Naive thymus-derived CD4-positive, alpha-beta T cell (primary cell): Measurements from ENCODE around the gene TRAF2. TPM values are rescaled to one million over a fixed set of nuclear protein-coding genes. Genes with fewer than 3 reads are reported as not detected.

Experiments
- ATAC-seq: fragments of 150-1000 bp; cut with Tn5 transposase; 2 replicates; pipeline ENCODE4 v1.10.0; 2021; ENCODE audit warnings: mild to moderate bottlenecking, moderate library complexity
- CTCF ChIA-PET: fragments of 350-600 bp; sonication (Branson Sonifier 250); formaldehyde crosslinking; loops from one replicate; lab custom pipeline; 2021; ENCODE audit warnings: antibody characterized with exemption; lab: Charles Lee
- POLR2A ChIA-PET: fragments of 350-600 bp; sonication (Branson Sonifier 250); formaldehyde crosslinking; loops from one replicate; lab custom pipeline; 2021; ENCODE audit warnings: antibody characterized with exemption, inconsistent platforms; lab: Charles Lee
- DNase-seq, 9 donors: peaks; one replicate each; pipeline versions ENCODE4 v3.0.0 to v3.0.0-alpha.2; 2020 to 2022; ENCODE audit warnings: mixed read lengths in 1 of 9
- H3K27ac ChIP-seq: one replicate; pipeline ENCODE4 v1.7.0; 2013; ENCODE audit warnings: mild to moderate bottlenecking, low read depth, low read length, moderate library complexity
- H3K27me3 ChIP-seq, 2 donors: one replicate each; pipeline ENCODE4 v1.7.0; 2013; ENCODE audit warnings: low read length in 2 of 2, mild to moderate bottlenecking in 2 of 2, moderate library complexity in 2 of 2; ENCODE audit not compliant: control insufficient read depth in 2 of 2, insufficient read depth in 2 of 2
- H3K36me3 ChIP-seq, 3 experiments: 1 replicate in 2 of 3; 2 replicates in 1 of 3; pipeline ENCODE4 v1.7.0; 2013; ENCODE audit warnings: low read length in 3 of 3, mild to moderate bottlenecking in 3 of 3, moderate library complexity in 1 of 3; ENCODE audit not compliant: insufficient read depth in 3 of 3, control insufficient read depth in 2 of 3
- H3K4me1 ChIP-seq, 2 donors: one replicate each; pipeline ENCODE4 v1.7.0; 2013; ENCODE audit warnings: low read length in 2 of 2, mild to moderate bottlenecking in 2 of 2, moderate library complexity in 1 of 2; ENCODE audit not compliant: control insufficient read depth in 2 of 2, insufficient read depth in 2 of 2
- H3K4me3 ChIP-seq: 2 replicates; pipeline ENCODE4 v1.7.0; 2013; ENCODE audit warnings: mild to moderate bottlenecking, low read length
- H3K9me3 ChIP-seq, 3 experiments: 1 replicate in 2 of 3; 2 replicates in 1 of 3; pipeline ENCODE4 v1.7.0; 2013; ENCODE audit warnings: low read length in 3 of 3; ENCODE audit not compliant: control insufficient read depth in 2 of 3
- H3K27ac Mint-ChIP-seq, 9 donors: one replicate each; pipeline ENCODE4 v1.8.0; 2020 to 2022; ENCODE audit warnings: mixed read lengths in 9 of 9, mild to moderate bottlenecking in 8 of 9, moderate library complexity in 5 of 9, inconsistent platforms in 2 of 9
- H3K27me3 Mint-ChIP-seq, 5 donors: one replicate each; pipeline ENCODE4 v1.8.0; 2021 to 2022; ENCODE audit warnings: mixed read lengths in 5 of 5, mild to moderate bottlenecking in 1 of 5
- H3K36me3 Mint-ChIP-seq, 5 donors: one replicate each; pipeline ENCODE4 v1.8.0; 2020 to 2022; ENCODE audit warnings: mixed read lengths in 5 of 5, mild to moderate bottlenecking in 3 of 5, inconsistent platforms in 1 of 5
- H3K4me1 Mint-ChIP-seq, 7 donors: one replicate each; pipeline ENCODE4 v1.8.0; 2020 to 2022; ENCODE audit warnings: mixed read lengths in 7 of 7, mild to moderate bottlenecking in 3 of 7, inconsistent platforms in 1 of 7
- H3K4me3 Mint-ChIP-seq, 10 donors: one replicate each; pipeline ENCODE4 v1.8.0; 2020 to 2022; ENCODE audit warnings: mild to moderate bottlenecking in 10 of 10, mixed read lengths in 10 of 10, moderate library complexity in 6 of 10, inconsistent platforms in 2 of 10
- H3K9me3 Mint-ChIP-seq, 11 donors: one replicate each; pipeline ENCODE4 v1.8.0; 2020 to 2022; ENCODE audit warnings: mixed read lengths in 11 of 11, mild to moderate bottlenecking in 4 of 11, inconsistent platforms in 1 of 11, moderate library complexity in 1 of 11
- intact Hi-C, 2 donors: fragments of 100-400 bp; cut with micrococcal nuclease; formaldehyde crosslinking; loops; one replicate each; pipeline ENCODE4 v1.15.1; 2023
- polyA plus RNA-seq, 2 donors: library from polyadenylated mRNA; unstranded; fragments of 300-500 nt; fragmentation: Illumina TruSeq; gene quantifications; one replicate each; pipeline ENCODE4 v1.2.3, GENCODE V29; 2021
- total RNA-seq, 6 experiments: library from RNA in 5 of 6; stranded (reverse) in 5 of 6; gene quantifications; 1 replicate in 5 of 6; 2 replicates in 1 of 6; pipeline ENCODE4 v1.2.3 and lab custom pipeline; 2021 to 2026

TRAF2 gene
- total and polyA plus RNA-seq, 7 experiments from 2014 or later = 11.9 to 72.8 (median 29.1) TPM

- Histone ChIP-seq H3K4me3 (no peak overlapping the region), H3K9me3 (no peaks in the 10 kb centered on the region), H3K27me3 (no peaks in the 10 kb centered on the region), H3K4me1 (no peaks in the 10 kb centered on the region), H3K36me3 (peaks cover 0 to 67% (median 12%) of the 10 kb centered on the region in 3 experiments), H3K27ac (no peak overlapping the region)
- Mint-ChIP-seq H3K9me3 (peaks cover 0 to 2% (median 0%) of the 10 kb centered on the region in 11 donors), H3K27ac (no peak overlapping the region), H3K27me3 (no peaks in the 10 kb centered on the region), H3K4me3 (no peak overlapping the region), H3K36me3 (peaks cover 9 to 32% (median 12%) of the 10 kb centered on the region in 5 donors), H3K4me1 (peaks cover 0 to 9% (median 4%) of the 10 kb centered on the region in 7 donors)
- intact Hi-C loops = no loop called here
- POLR2A ChIA-PET = interaction anchor here (2.2 kb wide), 1 partner anchor 12 kb away, joined by 15 read pairs; no protein-coding TSS in a partner anchor
- no peak for DNase-seq
- ATAC-seq = no peak
- CTCF ChIA-PET = interaction anchor here (0.6 kb wide), 1 partner anchor 25 kb away, joined by 3 read pairs; no protein-coding TSS in a partner anchor
Observed at GRCh38 chr9:136913701-136914438, 27.6 kb downstream of the TRAF2 start.

- Histone ChIP-seq H3K27ac (no peak overlapping the region), H3K9me3 (no peaks in the 10 kb centered on the region), H3K4me3 (no peak overlapping the region), H3K27me3 (no peaks in the 10 kb centered on the region), H3K36me3 (peaks cover 4 to 63% (median 22%) of the 10 kb centered on the region in 3 experiments), H3K4me1 (no peaks in the 10 kb centered on the region)
- Mint-ChIP-seq H3K4me1 (peaks cover 0 to 10% (median 4%) of the 10 kb centered on the region in 7 donors), H3K36me3 (peaks cover 9 to 35% (median 11%) of the 10 kb centered on the region in 5 donors), H3K27ac (no peak overlapping the region), H3K9me3 (peaks cover 0 to under 1% (median 0%) of the 10 kb centered on the region in 11 donors), H3K27me3 (no peaks in the 10 kb centered on the region), H3K4me3 (no peak overlapping the region)
- no peak for DNase-seq
- CTCF ChIA-PET = no interaction called here
- intact Hi-C loops = no loop called here
- no peak for ATAC-seq
- POLR2A ChIA-PET = no interaction called here
Observed at GRCh38 chr9:136915632-136916329, 29.5 kb downstream of the TRAF2 start.

DNA sequence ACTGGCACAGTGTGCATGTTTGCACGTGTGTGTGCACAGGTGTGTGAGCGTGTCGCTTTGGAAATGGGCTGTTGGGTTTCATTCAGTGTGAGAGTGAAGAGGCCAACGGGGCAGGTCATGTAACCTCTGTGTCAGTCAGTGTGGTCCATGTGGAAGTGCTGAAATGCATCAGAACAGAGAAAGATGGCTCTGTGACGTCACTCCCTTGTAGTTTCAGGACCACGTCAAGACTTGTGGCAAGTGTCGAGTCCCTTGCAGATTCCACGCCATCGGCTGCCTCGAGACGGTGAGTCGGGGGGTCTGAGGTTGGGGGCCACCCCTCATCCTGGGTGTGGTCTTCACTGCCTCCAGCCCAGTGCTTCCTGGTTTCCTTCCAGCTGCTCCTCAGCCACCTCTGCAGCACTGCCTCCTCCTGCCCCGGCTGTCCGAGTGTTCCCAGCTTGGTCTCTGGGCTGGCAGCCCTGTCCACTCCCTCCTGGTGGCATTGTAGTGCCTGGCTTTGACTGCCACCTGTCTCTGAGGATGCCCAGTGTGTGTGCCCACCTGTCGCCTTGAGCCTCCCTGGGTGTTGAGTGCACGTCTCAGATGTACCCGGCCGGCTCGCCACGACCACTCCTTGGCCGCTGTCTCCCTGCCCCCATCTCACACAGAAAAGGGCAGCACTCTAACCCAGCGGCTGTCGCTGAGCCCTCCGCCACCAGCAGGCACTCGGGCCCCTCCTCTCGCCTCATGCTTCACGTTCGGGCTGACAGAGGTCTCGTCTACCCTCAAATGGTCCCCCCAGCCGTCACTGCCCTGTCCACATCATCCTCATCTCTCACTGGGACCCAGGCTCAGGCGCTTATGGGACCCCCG, 30.2 kb downstream of the TRAF2 start:
- Histone ChIP-seq H3K4me1 (no peaks in the 10 kb centered on the region), H3K9me3 (no peaks in the 10 kb centered on the region), H3K36me3 (peaks cover 5 to 66% (median 23%) of the 10 kb centered on the region in 3 experiments), H3K27me3 (no peaks in the 10 kb centered on the region), H3K27ac (no peak overlapping the region), H3K4me3 (no peak overlapping the region)
- DNase-seq (no peak), ATAC-seq (no peak)
- Mint-ChIP-seq H3K36me3 (peaks cover 9 to 35% (median 11%) of the 10 kb centered on the region in 5 donors), H3K9me3 (no peaks in the 10 kb centered on the region), H3K4me1 (peaks cover 0 to 10% (median 4%) of the 10 kb centered on the region in 7 donors), H3K27me3 (no peaks in the 10 kb centered on the region), H3K27ac (peak overlapping the region in 1 of 9 donors; percentile 63), H3K4me3 (no peak overlapping the region)
- POLR2A ChIA-PET = no interaction called here
- intact Hi-C loops = no loop called here
- CTCF ChIA-PET = no interaction called here

- ATAC-seq (no peak), DNase-seq (peak in 1 of 9 donors; percentile 0)
- no peak overlapping the region for H3K4me3 Mint-ChIP-seq
- H3K9me3 Mint-ChIP-seq = no peaks in the 10 kb centered on the region
- H3K27me3 Mint-ChIP-seq = no peaks in the 10 kb centered on the region
- Histone ChIP-seq H3K9me3 (no peaks in the 10 kb centered on the region), H3K36me3 (peaks cover 5 to 79% (median 23%) of the 10 kb centered on the region in 3 experiments), H3K27ac (no peak overlapping the region), H3K27me3 (no peaks in the 10 kb centered on the region), H3K4me1 (no peaks in the 10 kb centered on the region), H3K4me3 (no peak overlapping the region)
- CTCF ChIA-PET = interaction anchor here (0.6 kb wide), 1 partner anchor 206 kb away, joined by 4 read pairs; no protein-coding TSS in a partner anchor
- peaks cover 0 to 10% (median 6%) of the 10 kb centered on the region in 7 donors for H3K4me1 Mint-ChIP-seq
- intact Hi-C loops = no loop called here
- H3K27ac Mint-ChIP-seq = peak overlapping the region in 3 of 9 donors; percentile 36 to 68 (median 63)
- peaks cover 9 to 38% (median 11%) of the 10 kb centered on the region in 5 donors for H3K36me3 Mint-ChIP-seq
- POLR2A ChIA-PET = no interaction called here
Observed at GRCh38 chr9:136917902-136918301, 31.6 kb downstream of the TRAF2 start.

DNA sequence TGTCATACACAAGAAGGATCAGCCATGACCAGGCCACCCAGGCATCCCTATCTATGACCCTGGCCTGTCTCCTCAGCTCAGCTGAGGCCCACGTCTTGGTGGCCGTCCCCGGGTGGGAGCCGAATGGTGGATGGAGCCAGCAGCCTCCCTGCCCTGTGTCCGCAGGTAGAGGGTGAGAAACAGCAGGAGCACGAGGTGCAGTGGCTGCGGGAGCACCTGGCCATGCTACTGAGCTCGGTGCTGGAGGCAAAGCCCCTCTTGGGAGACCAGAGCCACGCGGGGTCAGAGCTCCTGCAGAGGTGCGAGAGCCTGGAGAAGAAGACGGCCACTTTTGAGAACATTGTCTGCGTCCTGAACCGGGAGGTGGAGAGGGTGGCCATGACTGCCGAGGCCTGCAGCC, 33.8 kb downstream of the TRAF2 start:
- Mint-ChIP-seq H3K4me3 (no peak overlapping the region), H3K9me3 (no peaks in the 10 kb centered on the region)

GRCh38 chr9:136920734-136921231, 34.5 kb downstream of the TRAF2 start:
- Mint-ChIP-seq H3K9me3 (no peaks in the 10 kb centered on the region), H3K27ac (no peak overlapping the region), H3K4me1 (peaks cover 0 to 13% (median 9%) of the 10 kb centered on the region in 7 donors), H3K4me3 (no peak overlapping the region), H3K36me3 (peaks cover 4 to 25% (median 9%) of the 10 kb centered on the region in 5 donors), H3K27me3 (no peaks in the 10 kb centered on the region)
- Histone ChIP-seq H3K27ac (no peak overlapping the region), H3K36me3 (peaks cover 5 to 77% (median 24%) of the 10 kb centered on the region in 3 experiments), H3K9me3 (no peaks in the 10 kb centered on the region), H3K4me3 (no peak overlapping the region), H3K27me3 (no peaks in the 10 kb centered on the region), H3K4me1 (no peaks in the 10 kb centered on the region)
- ChIA-PET CTCF (no interaction called here), POLR2A (interaction anchor here (1.0 kb wide), 1 partner anchor 15 kb away, joined by 3 read pairs; no protein-coding TSS in a partner anchor)
- no peak for ATAC-seq
- no peak for DNase-seq
- intact Hi-C loops = no loop called here

More for the DNA sequence above, 33.8 kb downstream of the TRAF2 start:
- Histone ChIP-seq H3K36me3 (peaks cover 5 to 77% (median 24%) of the 10 kb centered on the region in 3 experiments), H3K9me3 (no peaks in the 10 kb centered on the region), H3K4me3 (no peak overlapping the region), H3K27me3 (no peaks in the 10 kb centered on the region), H3K4me1 (no peaks in the 10 kb centered on the region), H3K27ac (no peak overlapping the region)
- ATAC-seq = no peak
- Mint-ChIP-seq H3K27ac (peak overlapping the region in 1 of 9 donors; percentile 13), H3K36me3 (peaks cover 6 to 32% (median 9%) of the 10 kb centered on the region in 5 donors), H3K4me1 (peaks cover 0 to 13% (median 9%) of the 10 kb centered on the region in 7 donors), H3K27me3 (no peaks in the 10 kb centered on the region)
- intact Hi-C loops = no loop called here
- DNase-seq = no peak
- ChIA-PET CTCF (no interaction called here), POLR2A (no interaction called here)
